T-cell (primary cell): Measurements from ENCODE around the gene FBLN2. TPM values are rescaled to one million over a fixed set of nuclear protein-coding genes. Genes with fewer than 3 reads are reported as not detected.

Experiments used
- ATAC-seq, 4 experiments: fragments of 200-7000 bp in 3 of 4; fragments of 150-1000 bp in 1 of 4; cut with Tn5 transposase; replicated peaks in 1 of 4; 1 replicate in 3 of 4; 2 replicates in 1 of 4; pipeline ENCODE4 v1.10.0; 2021; ENCODE audit warnings: moderate library complexity in 3 of 4, mild to moderate bottlenecking in 2 of 4, moderate number of reproducible peaks in 1 of 4
- CTCF ChIA-PET, 2 donors: fragments of 300-600 bp; sonication (Branson Sonifier 250); formaldehyde crosslinking; loops; one replicate each; lab custom pipeline; 2022; ENCODE audit warnings: antibody characterized with exemption in 2 of 2; lab: Charles Lee
- POLR2A ChIA-PET, 2 donors: fragments of 300-600 bp; sonication (Branson Sonifier 250); formaldehyde crosslinking; loops; one replicate each; lab custom pipeline; 2022; ENCODE audit warnings: antibody characterized with exemption in 2 of 2; lab: Charles Lee
- DNase-seq, 35 experiments: peaks; one replicate each; pipeline versions ENCODE4 v3.0.0 to v3.0.0-alpha.2; 2013 to 2023
- H3K27ac ChIP-seq: one replicate; pipeline ENCODE4 v1.5.1; 2013; ENCODE audit warnings: low read length
- H3K27me3 ChIP-seq, 2 experiments: replicated peaks in 1 of 2; 1 replicate in 1 of 2; 2 replicates in 1 of 2; pipeline versions ENCODE4 v1.6.1 to v1.7.0; 2013; ENCODE audit warnings: low read length in 1 of 2, mixed read lengths in 1 of 2; ENCODE audit not compliant: control insufficient read depth in 2 of 2, insufficient read depth in 2 of 2; ENCODE audit errors: extremely low read depth in 1 of 2
- H3K36me3 ChIP-seq, 2 donors: 1 replicate in 1 of 2; 2 replicates in 1 of 2; pipeline versions ENCODE4 v1.6.1 to v1.7.0; 2013; ENCODE audit warnings: low read length in 1 of 2; ENCODE audit not compliant: control insufficient read depth in 2 of 2, insufficient read depth in 1 of 2; ENCODE audit errors: extremely low read depth in 1 of 2
- H3K4me1 ChIP-seq, 2 experiments: 1 replicate in 1 of 2; 2 replicates in 1 of 2; pipeline versions ENCODE4 v1.6.1 to v1.7.0; 2013; ENCODE audit warnings: low read length in 2 of 2, mixed read lengths in 1 of 2; ENCODE audit not compliant: insufficient read depth in 2 of 2, control insufficient read depth in 1 of 2; ENCODE audit errors: extremely low read depth in 1 of 2
- H3K4me3 ChIP-seq, 2 donors: 1 replicate in 1 of 2; 2 replicates in 1 of 2; pipeline versions ENCODE4 v1.5.1 to v1.7.0; 2013; ENCODE audit warnings: mild to moderate bottlenecking in 2 of 2, low read length in 1 of 2, moderate library complexity in 1 of 2; ENCODE audit not compliant: control insufficient read depth in 1 of 2; ENCODE audit errors: extremely low read depth in 1 of 2
- H3K9me3 ChIP-seq: 2 replicates; pipeline ENCODE4 v1.7.0; 2013
- H3K27ac Mint-ChIP-seq, 2 donors: one replicate each; pipeline ENCODE4 v1.8.0; 2020 to 2021; ENCODE audit warnings: mild to moderate bottlenecking in 2 of 2, mixed read lengths in 2 of 2
- H3K27me3 Mint-ChIP-seq, 2 donors: one replicate each; pipeline ENCODE4 v1.8.0; 2021 to 2022; ENCODE audit warnings: mixed read lengths in 2 of 2
- H3K36me3 Mint-ChIP-seq: one replicate; pipeline ENCODE4 v1.8.0; 2021; ENCODE audit warnings: mixed read lengths
- H3K4me1 Mint-ChIP-seq, 3 donors: one replicate each; pipeline ENCODE4 v1.8.0; 2020 to 2022; ENCODE audit warnings: mixed read lengths in 3 of 3, mild to moderate bottlenecking in 1 of 3
- H3K4me3 Mint-ChIP-seq, 3 donors: one replicate each; pipeline ENCODE4 v1.8.0; 2020 to 2022; ENCODE audit warnings: mild to moderate bottlenecking in 3 of 3, mixed read lengths in 3 of 3, moderate library complexity in 3 of 3
- H3K9me3 Mint-ChIP-seq, 3 donors: one replicate each; pipeline ENCODE4 v1.8.0; 2020 to 2022; ENCODE audit warnings: mixed read lengths in 3 of 3
- WGBS: methylation state at CpG from one replicate; pipeline ENCODE4 v1.1.5; 2013; ENCODE audit warnings: missing lambda C conversion rate; ENCODE audit not compliant: insufficient coverage; 5-methylcytosine and 5-hydroxymethylcytosine counted together
- total RNA-seq, 35 experiments: library from RNA in 6 of 35; stranded (reverse) in 6 of 35; fragments of 120-200 nt in 1 of 35; gene quantifications; one replicate each; pipeline versions ENCODE4 v1.2.1 to v1.2.4 and lab custom pipeline; 2013 to 2026

FBLN2 gene
- total RNA-seq, 5 donors from 2014 or later (not counting 1 experiment from before 2014, with no cell fraction given), result 1.5 to 5.8 (median 2.8) TPM

GRCh38 chr3:13502791-13503060 is 46.2 kb upstream of the FBLN2 start:
- Histone ChIP-seq H3K27me3 (no peaks in the 10 kb centered on the region), H3K4me3 (no peak overlapping the region), H3K4me1 (no peaks in the 10 kb centered on the region), H3K9me3 (no peaks in the 10 kb centered on the region), H3K36me3 (no peaks in the 10 kb centered on the region), H3K27ac (no peak overlapping the region)
- H3K27ac Mint-ChIP-seq, result no peak overlapping the region
- no peak for DNase-seq
- ChIA-PET CTCF (no interaction called here), POLR2A (no interaction called here)
- no peaks in the 10 kb centered on the region for H3K27me3 Mint-ChIP-seq
- no peaks in the 10 kb centered on the region for H3K4me1 Mint-ChIP-seq
- H3K36me3 Mint-ChIP-seq, result peaks cover 7% of the 10 kb centered on the region
- H3K4me3 Mint-ChIP-seq, result no peak overlapping the region
- H3K9me3 Mint-ChIP-seq, result no peaks in the 10 kb centered on the region
- no peak for ATAC-seq
- 100% methylated on average over 5 of the region's 8 CpGs for WGBS

GRCh38 chr3:13504161-13504831 is 44.6 kb upstream of the FBLN2 start:
- POLR2A ChIA-PET, result no interaction called here
- H3K9me3 Mint-ChIP-seq, result no peaks in the 10 kb centered on the region
- Histone ChIP-seq H3K27me3 (no peaks in the 10 kb centered on the region), H3K9me3 (no peaks in the 10 kb centered on the region), H3K4me1 (no peaks in the 10 kb centered on the region), H3K36me3 (no peaks in the 10 kb centered on the region), H3K27ac (no peak overlapping the region), H3K4me3 (no peak overlapping the region)
- no peaks in the 10 kb centered on the region for H3K27me3 Mint-ChIP-seq
- CTCF ChIA-PET, result interaction anchor here in 1 of 2 donors (0.6 kb wide), 1 partner anchor 222 kb away, joined by 3 read pairs; no protein-coding TSS in a partner anchor
- H3K27ac Mint-ChIP-seq, result no peak overlapping the region
- no peak overlapping the region for H3K4me3 Mint-ChIP-seq
- DNase-seq, result no peak
- no peaks in the 10 kb centered on the region for H3K4me1 Mint-ChIP-seq
- H3K36me3 Mint-ChIP-seq, result peaks cover 7% of the 10 kb centered on the region
- no peak for ATAC-seq
- WGBS, result 85% methylated on average over 13 of the region's 23 CpGs

- H3K27me3 Mint-ChIP-seq, result no peaks in the 10 kb centered on the region
- Histone ChIP-seq H3K4me1 (no peaks in the 10 kb centered on the region), H3K9me3 (no peaks in the 10 kb centered on the region), H3K36me3 (no peaks in the 10 kb centered on the region), H3K27ac (no peak overlapping the region), H3K27me3 (no peaks in the 10 kb centered on the region), H3K4me3 (no peak overlapping the region)
- no peaks in the 10 kb centered on the region for H3K9me3 Mint-ChIP-seq
- 80% methylated on average over 6 of the region's 16 CpGs for WGBS
- H3K27ac Mint-ChIP-seq, result no peak overlapping the region
- ChIA-PET POLR2A (no interaction called here), CTCF (no interaction called here)
- H3K4me3 Mint-ChIP-seq, result no peak overlapping the region
- DNase-seq, result no peak
- H3K4me1 Mint-ChIP-seq, result no peaks in the 10 kb centered on the region
- ATAC-seq, result no peak
- peaks cover 7% of the 10 kb centered on the region for H3K36me3 Mint-ChIP-seq
Observed at GRCh38 chr3:13505147-13506130, 43.5 kb upstream of the FBLN2 start.

- DNase-seq (no peak), ATAC-seq (no peak)
- H3K9me3 ChIP-seq, result no peaks in the 10 kb centered on the region
- H3K27me3 ChIP-seq, result no peaks in the 10 kb centered on the region
- no peaks in the 10 kb centered on the region for H3K4me1 ChIP-seq
- Mint-ChIP-seq H3K4me3 (no peak overlapping the region), H3K27ac (no peak overlapping the region), H3K27me3 (no peaks in the 10 kb centered on the region), H3K9me3 (no peaks in the 10 kb centered on the region), H3K4me1 (no peaks in the 10 kb centered on the region), H3K36me3 (peaks cover 7% of the 10 kb centered on the region)
- no peaks in the 10 kb centered on the region for H3K36me3 ChIP-seq
- CTCF ChIA-PET, result interaction anchor here in 1 of 2 donors (0.9 kb wide), 1 partner anchor 143 kb away, joined by 3 read pairs; no protein-coding TSS in a partner anchor
- no peak overlapping the region for H3K4me3 ChIP-seq
- WGBS, result no CpG with 5 or more reads among the region's 1 CpG
- POLR2A ChIA-PET, result no interaction called here
- no peak overlapping the region for H3K27ac ChIP-seq
Observed at GRCh38 chr3:13506239-13506638, 42.7 kb upstream of the FBLN2 start.

- no peak overlapping the region for H3K4me3 Mint-ChIP-seq
- WGBS, result 67% methylated on average over 4 of the region's 4 CpGs
- no peaks in the 10 kb centered on the region for H3K27me3 Mint-ChIP-seq
- peaks cover 7% of the 10 kb centered on the region for H3K36me3 Mint-ChIP-seq
- ATAC-seq (no peak), DNase-seq (no peak)
- H3K27ac Mint-ChIP-seq, result no peak overlapping the region
- Histone ChIP-seq H3K9me3 (no peaks in the 10 kb centered on the region), H3K4me1 (no peaks in the 10 kb centered on the region), H3K36me3 (no peaks in the 10 kb centered on the region), H3K4me3 (no peak overlapping the region), H3K27me3 (no peaks in the 10 kb centered on the region), H3K27ac (no peak overlapping the region)
- ChIA-PET POLR2A (no interaction called here), CTCF (interaction anchor here in 1 of 2 donors (0.9 kb wide), 1 partner anchor 142 kb away, joined by 3 read pairs; no protein-coding TSS in a partner anchor)
- no peaks in the 10 kb centered on the region for H3K9me3 Mint-ChIP-seq
- H3K4me1 Mint-ChIP-seq, result no peaks in the 10 kb centered on the region
Observed at GRCh38 chr3:13506680-13507079, 42.2 kb upstream of the FBLN2 start.

- no peak overlapping the region for H3K4me3 ChIP-seq
- no peaks in the 10 kb centered on the region for H3K27me3 Mint-ChIP-seq
- POLR2A ChIA-PET, result no interaction called here
- H3K27ac ChIP-seq, result no peak overlapping the region
- 33% methylated on average over 1 of the region's 3 CpGs for WGBS
- H3K36me3 ChIP-seq, result no peaks in the 10 kb centered on the region
- no peak overlapping the region for H3K27ac Mint-ChIP-seq
- CTCF ChIA-PET, result interaction anchor here in 1 of 2 donors (0.9 kb wide), 1 partner anchor 142 kb away, joined by 3 read pairs; no protein-coding TSS in a partner anchor
- H3K4me1 ChIP-seq, result no peaks in the 10 kb centered on the region
- no peaks in the 10 kb centered on the region for H3K27me3 ChIP-seq
- H3K4me1 Mint-ChIP-seq, result no peaks in the 10 kb centered on the region
- ATAC-seq (no peak), DNase-seq (no peak)
- no peaks in the 10 kb centered on the region for H3K9me3 ChIP-seq
- H3K4me3 Mint-ChIP-seq, result no peak overlapping the region
- no peaks in the 10 kb centered on the region for H3K9me3 Mint-ChIP-seq
- H3K36me3 Mint-ChIP-seq, result peaks cover 7% of the 10 kb centered on the region
Observed at GRCh38 chr3:13507247-13507569, 41.7 kb upstream of the FBLN2 start.
